Epithelial cell of prostate (primary cell): ENCODE data around the gene DCDC2C.

Experiments used
- DNase-seq: peaks from one replicate; pipeline ENCODE4 v3.0.0-alpha.2; 2011; ENCODE audit warnings: low read depth, low spot score
- H3K27ac ChIP-seq: fragments of 450-650 bp; 2 replicates; pipeline ENCODE4 v1.5.1; 2017; ENCODE audit warnings: mild to moderate bottlenecking

DCDC2C gene

GRCh38 chr2:3868012-3868805, 164.8 kb downstream of the DCDC2C start:
- H3K27ac ChIP-seq: no peak overlapping the region
- no peak for DNase-seq

- no peak overlapping the region for H3K27ac ChIP-seq
- DNase-seq: no peak
Measured at GRCh38 chr2:3870222-3870621, 166.8 kb downstream of the DCDC2C start.

GRCh38 chr2:3871002-3871401, 167.6 kb downstream of the DCDC2C start:
- H3K27ac ChIP-seq: no peak overlapping the region
- DNase-seq: no peak

- DNase-seq: no peak
- H3K27ac ChIP-seq: no peak overlapping the region
Measured at GRCh38 chr2:3872451-3872850, 169.1 kb downstream of the DCDC2C start.

- no peak for DNase-seq
- H3K27ac ChIP-seq: no peak overlapping the region
Measured at GRCh38 chr2:3873899-3874298, 170.5 kb downstream of the DCDC2C start.

GRCh38 chr2:3876221-3876620, 172.8 kb downstream of the DCDC2C start:
- no peak for DNase-seq
- H3K27ac ChIP-seq: no peak overlapping the region

GRCh38 chr2:3876685-3877084, 173.3 kb downstream of the DCDC2C start:
- no peak for DNase-seq
- H3K27ac ChIP-seq: no peak overlapping the region

GRCh38 chr2:3885629-3886628, 182.6 kb downstream of the DCDC2C start:
- H3K27ac ChIP-seq: no peak overlapping the region
- no peak for DNase-seq

- DNase-seq: no peak
Measured at GRCh38 chr2:3895021-3895420, 191.6 kb downstream of the DCDC2C start.

More at GRCh38 chr2:3895021-3895420, 191.6 kb downstream of the DCDC2C start:
- H3K27ac ChIP-seq: no peak overlapping the region
